Brain microvascular endothelial cell (primary cell): ENCODE measurements around the gene TRMT13.

Experiments used
- DNase-seq: peaks from one replicate; pipeline ENCODE4 v3.0.0-alpha.2; 2020
- H3K27ac ChIP-seq: fragments of 250-450 bp; sonication (Bioruptor Pico); 2 replicates; pipeline ENCODE4 v1.5.1; 2020; ENCODE audit warnings: mild to moderate bottlenecking, moderate library complexity
- H3K27me3 ChIP-seq: fragments of 250-450 bp; sonication (Bioruptor Pico); replicated peaks from 2 replicates; pipeline ENCODE4 v1.5.1; 2020; ENCODE audit warnings: mild to moderate bottlenecking
- H3K36me3 ChIP-seq: fragments of 250-450 bp; sonication (Bioruptor Pico); replicated peaks from 2 replicates; pipeline ENCODE4 v1.5.1; 2020; ENCODE audit warnings: mild to moderate bottlenecking
- H3K4me3 ChIP-seq: 2 replicates; pipeline ENCODE4 v1.5.1; 2011; ENCODE audit warnings: low read depth, mild to moderate bottlenecking, control low read depth, low read length, moderate library complexity
- in situ Hi-C: cut with HindIII; loops from 2 replicates; pipeline ENCODE4 v1.10.0; 2017; ENCODE audit warnings: low sequenced_read_pairs, low pct_ligation_motif_present
- TF ChIP-seq, protein P1 (sequence below): IDR thresholded peaks from 2 replicates; pipeline ENCODE4 v1.5.1; 2011; ENCODE audit warnings: low read depth, mild to moderate bottlenecking, moderate library complexity, low read length, control low read depth, inconsistent platforms; ENCODE audit errors: missing control alignments

TRMT13 gene

DNA sequence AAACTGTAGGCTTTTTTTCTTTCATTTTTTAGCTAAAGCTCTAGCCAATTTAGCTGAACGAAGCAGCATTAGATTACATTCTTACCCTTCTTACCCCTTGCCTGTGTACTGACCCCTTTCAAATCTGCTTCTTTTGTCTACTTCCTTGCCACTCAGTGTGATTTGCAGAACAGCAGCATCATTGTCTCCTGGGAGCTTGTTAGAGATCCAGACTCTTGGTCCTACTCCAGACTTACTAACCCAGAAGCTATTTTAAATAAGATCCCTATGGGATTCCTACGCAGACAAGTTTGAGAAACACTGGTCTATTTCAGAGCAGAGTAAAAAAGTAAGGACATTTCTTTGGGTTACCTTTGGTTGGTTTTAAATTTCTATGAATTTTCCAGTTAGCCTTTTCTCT is 31.3 kb downstream of the TRMT13 start:
- in situ Hi-C loops, result no loop called here

DNA sequence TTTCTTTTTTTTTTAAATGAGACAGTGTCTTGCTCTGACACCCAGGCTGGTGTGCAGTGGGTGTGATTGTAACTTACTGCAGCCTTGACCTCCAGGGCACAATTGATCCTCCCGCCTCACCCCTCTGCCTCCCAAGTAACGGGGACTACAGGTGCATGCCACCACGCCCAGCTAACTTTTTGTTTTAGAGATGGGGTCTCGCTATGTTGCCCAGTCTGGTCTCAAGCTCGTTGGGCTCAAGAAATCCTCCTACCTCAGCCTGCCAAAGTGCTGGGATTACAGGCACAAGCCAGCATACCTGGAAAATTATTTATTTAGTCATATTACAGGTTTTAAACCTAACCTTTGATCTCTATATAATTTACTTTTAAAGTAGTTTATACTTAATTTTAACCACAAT is 31.7 kb downstream of the TRMT13 start:
- in situ Hi-C loops, result no loop called here
- DNase-seq, result no peak
- Histone ChIP-seq H3K27ac (no peak overlapping the region), H3K4me3 (no peak overlapping the region), H3K27me3 (no peaks in the 10 kb centered on the region), H3K36me3 (no peaks in the 10 kb centered on the region)
- TF ChIP-seq, protein P1, sequence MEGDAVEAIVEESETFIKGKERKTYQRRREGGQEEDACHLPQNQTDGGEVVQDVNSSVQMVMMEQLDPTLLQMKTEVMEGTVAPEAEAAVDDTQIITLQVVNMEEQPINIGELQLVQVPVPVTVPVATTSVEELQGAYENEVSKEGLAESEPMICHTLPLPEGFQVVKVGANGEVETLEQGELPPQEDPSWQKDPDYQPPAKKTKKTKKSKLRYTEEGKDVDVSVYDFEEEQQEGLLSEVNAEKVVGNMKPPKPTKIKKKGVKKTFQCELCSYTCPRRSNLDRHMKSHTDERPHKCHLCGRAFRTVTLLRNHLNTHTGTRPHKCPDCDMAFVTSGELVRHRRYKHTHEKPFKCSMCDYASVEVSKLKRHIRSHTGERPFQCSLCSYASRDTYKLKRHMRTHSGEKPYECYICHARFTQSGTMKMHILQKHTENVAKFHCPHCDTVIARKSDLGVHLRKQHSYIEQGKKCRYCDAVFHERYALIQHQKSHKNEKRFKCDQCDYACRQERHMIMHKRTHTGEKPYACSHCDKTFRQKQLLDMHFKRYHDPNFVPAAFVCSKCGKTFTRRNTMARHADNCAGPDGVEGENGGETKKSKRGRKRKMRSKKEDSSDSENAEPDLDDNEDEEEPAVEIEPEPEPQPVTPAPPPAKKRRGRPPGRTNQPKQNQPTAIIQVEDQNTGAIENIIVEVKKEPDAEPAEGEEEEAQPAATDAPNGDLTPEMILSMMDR, result no peak

More for the DNA sequence above, 31.3 kb downstream of the TRMT13 start:
- H3K4me3 ChIP-seq, result no peak overlapping the region
- peak; percentile 75 for DNase-seq
- no peaks in the 10 kb centered on the region for H3K27me3 ChIP-seq
- no peaks in the 10 kb centered on the region for H3K36me3 ChIP-seq
- TF ChIP-seq, protein P1, result no peak
- no peak overlapping the region for H3K27ac ChIP-seq

DNA sequence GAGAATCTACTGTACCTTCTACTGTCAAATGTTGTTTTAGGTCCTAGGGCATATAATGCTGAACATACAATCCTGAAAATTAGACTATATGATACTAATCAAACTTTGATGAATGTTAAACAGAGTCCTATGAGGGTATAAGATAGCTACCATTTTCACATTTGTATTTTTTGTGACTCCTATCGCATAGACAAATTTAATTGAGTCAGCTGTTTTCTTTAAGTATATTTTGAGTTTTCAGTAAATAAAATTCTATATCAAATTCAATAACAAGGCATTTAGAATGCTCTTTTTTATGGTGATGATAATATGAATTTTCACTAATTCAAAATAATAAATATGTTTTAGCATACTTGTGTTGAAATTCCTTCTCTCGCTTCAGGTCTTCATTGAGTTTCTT is 35.1 kb downstream of the TRMT13 start:
- in situ Hi-C loops, result no loop called here
- TF ChIP-seq, protein P1, result no peak
- no peaks in the 10 kb centered on the region for H3K36me3 ChIP-seq
- no peak overlapping the region for H3K4me3 ChIP-seq
- H3K27me3 ChIP-seq, result no peaks in the 10 kb centered on the region
- no peak overlapping the region for H3K27ac ChIP-seq
- DNase-seq, result no peak

DNA sequence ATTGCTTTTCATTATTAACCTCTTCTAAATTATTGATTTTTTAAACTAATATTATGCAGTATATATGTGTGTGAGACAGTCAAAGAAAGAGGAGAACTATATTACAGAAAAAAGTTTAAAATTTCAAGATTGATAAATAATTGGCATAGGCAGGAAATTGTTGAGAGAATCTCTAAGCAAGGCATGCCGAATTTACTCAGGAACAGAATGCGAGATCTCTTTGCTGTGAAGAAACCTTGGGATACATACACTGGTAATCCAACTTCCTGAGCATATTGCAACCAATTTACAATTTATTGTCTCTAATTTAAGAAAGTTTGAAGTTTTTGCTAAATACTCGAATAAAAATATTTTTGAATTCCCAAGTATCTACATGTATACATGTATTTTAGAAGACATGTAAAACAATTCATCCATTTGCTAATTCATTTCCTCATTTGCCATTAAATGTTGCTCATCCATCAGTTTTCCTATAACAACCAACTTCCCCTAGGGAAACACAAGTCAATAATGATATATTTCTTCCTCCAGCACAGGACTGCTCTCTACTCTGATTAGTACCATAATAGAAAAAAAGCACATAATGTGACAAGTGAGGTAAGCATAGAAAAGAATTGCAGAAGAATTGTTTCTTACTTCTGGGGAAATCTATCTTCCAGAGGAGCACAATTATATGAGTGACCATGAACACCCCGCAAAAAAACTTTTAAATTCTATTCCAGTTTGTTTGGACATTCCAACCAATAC is 44.5 kb downstream of the TRMT13 start:
- Histone ChIP-seq H3K4me3 (no peak overlapping the region), H3K27me3 (no peaks in the 10 kb centered on the region), H3K27ac (no peak overlapping the region), H3K36me3 (no peaks in the 10 kb centered on the region)
- TF ChIP-seq, protein P1, result no peak
- in situ Hi-C loops, result no loop called here
- no peak for DNase-seq

DNA sequence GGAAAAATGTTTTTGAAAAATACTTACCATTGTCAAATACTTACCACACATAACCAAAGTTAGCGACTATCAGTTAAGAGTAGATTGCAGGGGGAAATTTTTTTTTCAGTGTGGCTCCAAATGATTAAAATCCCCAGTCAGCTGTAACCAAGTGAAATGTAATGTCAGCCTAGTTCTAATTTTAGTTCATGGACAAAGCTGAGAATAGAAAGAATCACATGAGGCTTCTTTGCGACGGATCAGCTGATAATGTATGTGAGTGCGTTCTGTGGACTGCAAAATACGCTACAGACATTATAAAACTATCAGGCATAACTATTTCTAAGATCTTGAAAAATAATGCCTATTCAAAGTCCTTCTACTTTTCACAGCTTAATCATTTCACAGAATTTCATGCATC is 45.1 kb downstream of the TRMT13 start, which contains the start of gene LRRC39:
Gene LRRC39 (minus strand): TSS at position 166 of the 400 bp plus-strand sequence. CDS start 9,740 bp downstream, outside the sequence.
- in situ Hi-C loops, result no loop called here
- H3K4me3 ChIP-seq, result no peak within 1 kb of the TSS
- DNase-seq, result peak; percentile 4
- H3K27ac ChIP-seq, result no peak within 1 kb of the TSS
- no peaks in the 10 kb centered on the region for H3K36me3 ChIP-seq
- H3K27me3 ChIP-seq, result no peaks in the 10 kb centered on the region
- TF ChIP-seq, protein P1, result no peak

DNA sequence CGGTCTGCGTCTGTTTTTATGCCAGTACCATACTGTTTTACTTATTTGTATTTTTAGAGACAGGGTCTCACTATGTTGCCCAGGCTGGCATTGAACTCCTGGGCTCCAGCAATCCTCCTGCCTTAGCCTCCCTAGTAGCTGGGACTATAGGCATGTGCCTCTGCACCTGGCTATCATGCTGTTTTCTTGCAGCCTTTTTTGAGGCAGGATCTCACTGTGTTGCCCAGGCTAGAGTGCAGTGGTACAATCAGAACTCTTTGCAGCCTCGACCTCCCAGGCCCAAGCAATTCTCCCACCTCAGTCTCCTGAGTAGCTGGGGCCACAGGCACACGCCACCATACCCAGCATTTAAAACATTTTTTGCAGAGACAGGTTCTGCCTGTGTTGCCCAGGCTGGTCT is 50.4 kb downstream of the TRMT13 start:
- Histone ChIP-seq H3K36me3 (no peaks in the 10 kb centered on the region), H3K27me3 (no peaks in the 10 kb centered on the region), H3K27ac (no peak overlapping the region), H3K4me3 (no peak overlapping the region)
- in situ Hi-C loops, result no loop called here
- no peak for DNase-seq
- TF ChIP-seq, protein P1, result no peak
